ENCODE results near the gene ZACN.

ZACN gene

DNA sequence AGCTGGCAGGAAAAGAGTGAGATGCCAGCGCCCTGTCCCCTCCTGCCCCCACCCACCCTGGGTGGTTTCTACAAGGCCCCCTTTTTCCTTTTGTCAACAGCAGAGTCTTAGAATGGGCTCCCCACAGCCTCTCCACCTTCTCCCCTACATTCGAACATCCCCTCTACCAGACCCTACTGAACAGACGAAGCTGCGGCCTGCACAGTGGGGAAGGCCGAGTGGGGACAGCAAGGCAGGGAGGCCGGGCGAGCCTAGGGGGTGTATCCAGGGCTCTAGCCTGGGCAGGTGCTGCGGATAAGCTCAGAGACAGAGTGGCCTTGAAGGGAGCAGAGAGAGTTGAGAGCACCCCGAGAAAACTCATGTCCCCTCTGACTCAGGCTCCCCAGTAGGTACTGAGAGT is 7.4 kb downstream of the ZACN start:
- TF ChIP-seq, protein P1, sequence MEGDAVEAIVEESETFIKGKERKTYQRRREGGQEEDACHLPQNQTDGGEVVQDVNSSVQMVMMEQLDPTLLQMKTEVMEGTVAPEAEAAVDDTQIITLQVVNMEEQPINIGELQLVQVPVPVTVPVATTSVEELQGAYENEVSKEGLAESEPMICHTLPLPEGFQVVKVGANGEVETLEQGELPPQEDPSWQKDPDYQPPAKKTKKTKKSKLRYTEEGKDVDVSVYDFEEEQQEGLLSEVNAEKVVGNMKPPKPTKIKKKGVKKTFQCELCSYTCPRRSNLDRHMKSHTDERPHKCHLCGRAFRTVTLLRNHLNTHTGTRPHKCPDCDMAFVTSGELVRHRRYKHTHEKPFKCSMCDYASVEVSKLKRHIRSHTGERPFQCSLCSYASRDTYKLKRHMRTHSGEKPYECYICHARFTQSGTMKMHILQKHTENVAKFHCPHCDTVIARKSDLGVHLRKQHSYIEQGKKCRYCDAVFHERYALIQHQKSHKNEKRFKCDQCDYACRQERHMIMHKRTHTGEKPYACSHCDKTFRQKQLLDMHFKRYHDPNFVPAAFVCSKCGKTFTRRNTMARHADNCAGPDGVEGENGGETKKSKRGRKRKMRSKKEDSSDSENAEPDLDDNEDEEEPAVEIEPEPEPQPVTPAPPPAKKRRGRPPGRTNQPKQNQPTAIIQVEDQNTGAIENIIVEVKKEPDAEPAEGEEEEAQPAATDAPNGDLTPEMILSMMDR (IDR thresholded peaks at IDR 0.05; ENCODE audit: low read depth, low read length), result no peak
- no peak for DNase-seq (ENCODE audit: extremely low read depth, low read depth)

DNA sequence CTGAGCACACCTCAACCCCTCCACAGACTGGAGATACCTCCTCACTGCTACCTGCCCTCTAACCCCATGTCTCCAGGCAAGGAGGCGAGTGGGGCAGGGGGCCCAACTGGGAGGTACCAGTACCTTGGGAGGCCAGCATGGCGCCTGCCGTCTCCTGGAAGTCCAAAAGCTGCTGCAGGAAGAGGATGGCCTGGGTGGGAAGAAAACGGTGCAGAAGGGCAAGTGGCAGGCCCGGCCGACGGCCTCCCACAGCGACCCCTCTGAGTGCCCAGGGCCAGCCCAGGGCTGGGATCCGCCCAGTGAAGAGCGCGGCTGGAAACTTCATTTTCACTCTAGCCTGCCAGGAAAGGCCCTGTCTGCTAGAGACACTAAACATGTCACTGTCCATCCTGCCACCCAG is 8.5 kb downstream of the ZACN start:
- TF ChIP-seq, protein P1 (IDR thresholded peaks at IDR 0.05; ENCODE audit: low read depth, low read length), result no peak
- no peak for DNase-seq (ENCODE audit: extremely low read depth, low read depth)

DNA sequence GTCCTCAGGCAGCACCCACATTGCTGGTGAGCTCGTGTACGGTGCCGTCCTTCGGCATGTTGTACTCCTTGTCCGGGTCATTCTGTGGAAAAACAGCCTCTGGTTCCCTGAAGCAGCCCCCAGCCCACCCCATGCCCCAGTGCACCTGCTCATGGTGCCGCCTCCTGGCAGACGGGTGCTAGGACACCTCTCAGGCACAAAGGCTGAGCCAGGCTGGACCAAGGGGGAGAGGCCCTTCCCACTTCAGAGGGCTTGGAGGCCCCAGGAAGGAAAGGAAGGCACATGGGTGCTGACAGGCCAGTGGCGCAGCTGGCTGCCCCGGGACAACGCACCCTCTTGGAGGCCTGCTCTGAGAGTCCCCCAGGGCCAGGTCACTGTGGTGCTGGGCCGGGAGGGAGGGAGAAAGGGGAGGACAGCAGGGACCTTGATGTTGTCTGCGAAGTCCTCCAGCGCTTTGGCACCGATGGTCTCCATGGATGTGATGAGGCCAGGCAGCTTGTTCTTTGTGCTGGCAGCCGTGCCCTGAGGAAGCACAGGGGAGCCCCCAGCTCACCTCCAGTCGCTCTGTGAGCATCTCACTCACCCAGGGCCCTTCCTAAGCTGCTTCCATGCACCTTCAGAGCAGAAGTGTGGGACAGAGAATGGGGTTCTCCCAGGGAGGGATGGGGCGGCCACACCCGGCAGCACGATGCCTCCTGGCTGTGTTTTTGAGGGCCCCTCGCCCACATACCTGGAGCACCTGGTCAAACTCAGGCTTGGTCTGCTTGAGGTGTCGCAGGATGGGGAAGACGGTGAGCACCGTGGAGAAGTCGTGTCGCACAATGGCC is 9.3 kb downstream of the ZACN start:
- TF ChIP-seq, protein P1 (IDR thresholded peaks at IDR 0.05; ENCODE audit: low read depth, low read length), result no peak
- DNase-seq (ENCODE audit: extremely low read depth, low read depth), result no peak

DNA sequence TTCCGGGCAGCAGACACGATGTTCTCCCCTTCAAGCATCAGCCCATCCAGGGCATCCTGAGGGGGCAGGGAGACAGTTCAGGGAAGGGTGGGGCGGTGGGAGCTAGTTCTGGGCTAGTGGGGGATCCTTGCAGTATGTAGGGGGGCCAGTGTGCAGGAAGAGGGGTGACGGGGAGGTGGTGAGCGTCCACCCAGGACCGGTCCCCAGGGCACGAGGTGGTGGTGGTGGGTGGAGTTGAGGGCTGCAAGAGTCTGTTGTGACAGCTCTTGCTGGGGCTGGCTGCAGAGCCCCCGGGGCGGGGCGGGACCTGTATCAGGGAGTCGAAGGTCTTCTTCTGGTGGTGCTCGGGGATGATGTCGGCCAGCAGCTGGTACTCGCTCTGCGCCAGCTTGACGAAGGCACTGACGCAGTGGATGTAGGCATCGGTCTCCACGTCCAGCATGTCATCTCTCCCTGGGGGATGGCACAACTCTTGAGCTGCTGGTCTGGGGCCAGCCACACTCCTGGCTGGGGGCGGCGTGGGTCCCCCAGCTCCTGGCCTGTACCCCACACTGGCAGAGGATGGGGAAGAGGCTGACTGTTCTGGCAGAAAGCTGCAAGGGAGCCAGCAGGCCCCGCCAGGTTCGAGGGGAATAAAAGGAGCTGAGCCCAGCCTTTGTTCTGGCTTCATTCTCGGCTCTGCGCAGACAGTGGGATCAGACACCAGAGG is 10.0 kb downstream of the ZACN start:
- DNase-seq (ENCODE audit: extremely low read depth, low read depth), result no peak
- TF ChIP-seq, protein P1 (IDR thresholded peaks at IDR 0.05; ENCODE audit: low read depth, low read length), result no peak

DNA sequence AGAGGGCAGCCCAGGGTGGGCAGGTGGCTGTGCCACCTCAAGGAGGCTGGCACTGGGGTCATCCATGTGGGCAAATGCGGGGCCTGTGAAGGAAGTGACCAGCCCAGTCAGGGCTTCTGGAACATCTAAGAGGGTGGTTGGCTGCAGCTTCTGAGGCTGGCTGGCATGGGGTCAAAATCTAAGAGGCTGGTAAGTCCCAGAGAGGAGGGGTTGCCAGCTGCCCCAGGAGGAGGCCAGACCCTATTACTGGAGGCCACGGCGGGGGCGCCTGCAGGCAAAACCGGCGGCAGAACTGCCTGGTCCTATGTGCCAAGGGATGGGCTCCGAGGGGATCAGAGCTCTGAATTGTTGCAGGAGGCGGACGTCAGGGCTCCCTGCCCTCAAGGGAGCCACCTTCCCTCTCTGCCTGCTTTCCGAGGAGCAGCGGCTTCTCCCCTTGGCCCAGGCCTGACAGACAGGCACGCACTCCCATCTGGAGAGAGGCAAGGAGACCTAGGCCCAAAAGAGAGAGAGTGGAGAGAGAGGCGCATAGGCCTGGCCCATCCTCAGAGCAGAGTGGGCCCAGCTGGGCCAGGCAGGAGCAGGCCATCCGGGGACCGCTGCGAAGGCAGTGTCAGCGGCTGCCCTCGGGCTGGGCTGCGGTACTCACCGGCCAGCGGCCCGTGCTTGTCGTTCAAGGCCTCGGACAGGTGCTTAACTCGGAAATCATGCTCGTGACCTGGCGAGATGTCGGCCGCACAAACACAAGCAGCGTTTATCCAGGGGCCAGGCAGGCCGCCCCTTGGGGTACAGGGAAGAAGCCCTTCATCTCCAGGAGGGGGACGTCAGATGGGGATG is 10.9 kb downstream of the ZACN start:
- DNase-seq (ENCODE audit: extremely low read depth, low read depth), result no peak
- TF ChIP-seq, protein P1 (IDR thresholded peaks at IDR 0.05; ENCODE audit: low read depth, low read length), result no peak

DNA sequence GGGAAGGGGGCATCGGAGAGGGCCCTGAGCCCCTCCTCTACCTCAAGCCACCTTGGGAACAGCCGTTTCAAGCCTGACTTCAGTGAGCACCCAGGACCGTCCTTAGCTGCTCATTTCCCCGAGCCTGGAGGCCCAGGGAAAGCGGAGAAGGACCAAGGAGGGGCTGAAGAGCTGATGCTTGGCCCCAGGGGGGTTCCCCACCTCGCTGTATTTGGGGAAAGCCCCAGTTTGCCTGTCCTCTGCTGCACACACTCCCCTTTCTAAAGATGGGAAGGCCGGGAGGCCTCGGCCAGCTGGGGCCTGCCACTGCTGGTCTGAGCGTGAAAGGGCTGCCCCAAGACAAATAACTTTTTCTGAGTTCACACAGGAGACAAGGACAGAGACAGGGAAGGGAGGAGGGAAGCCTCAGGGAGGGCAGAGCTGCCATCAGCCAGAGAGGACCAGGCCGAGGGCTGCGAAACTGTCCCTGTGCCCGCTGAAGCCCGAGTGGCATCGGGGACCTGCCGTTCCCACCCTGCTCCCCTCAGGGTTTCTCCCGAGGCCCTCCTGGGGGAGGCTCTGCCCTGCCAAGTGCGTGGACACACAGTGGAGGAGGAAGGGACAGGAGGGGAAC is 11.6 kb downstream of the ZACN start:
- no peak for DNase-seq (ENCODE audit: extremely low read depth, low read depth)
- TF ChIP-seq, protein P1 (IDR thresholded peaks at IDR 0.05; ENCODE audit: low read depth, low read length), result no peak

Measured in AG09319 (cell line).